Mucosa of descending colon (tissue), 3 donors: ENCODE results near the gene POC1A. TPM values are rescaled to one million over a fixed set of nuclear protein-coding genes. Genes with fewer than 3 reads are reported as not detected.
A peak's percentile ranks its signal among the peaks of the same experiment; 100 is the strongest.

ENCODE experiments used
- ATAC-seq: fragments of 200-7000 bp; cut with Tn5 transposase; one replicate; pipeline ENCODE4 v1.9.1; 2020; ENCODE audit warnings: mild to moderate bottlenecking, moderate library complexity
- DNase-seq, 3 donors: peaks; one replicate each; pipeline ENCODE4 v3.0.0-alpha.2; 2020
- H3K36me3 ChIP-seq: fragments of 200-600 bp; one replicate; pipeline ENCODE4 v1.8.0; 2021; ENCODE audit warnings: low read depth, mild to moderate bottlenecking
- H3K4me1 ChIP-seq: fragments of 200-600 bp; one replicate; pipeline ENCODE4 v1.8.0; 2021; ENCODE audit warnings: low read depth, mild to moderate bottlenecking
- H3K4me3 ChIP-seq: fragments of 200-600 bp; one replicate; pipeline ENCODE4 v1.8.0; 2021; ENCODE audit warnings: mild to moderate bottlenecking
- H3K9me3 ChIP-seq: fragments of 200-600 bp; one replicate; pipeline ENCODE4 v1.8.0; 2021; ENCODE audit warnings: mild to moderate bottlenecking
- intact Hi-C, 2 donors: fragments of 100-400 bp; cut with DNase I in 1 of 2; cut with micrococcal nuclease in 1 of 2; formaldehyde crosslinking; loops; one replicate each; pipeline versions ENCODE4 v1.11.0 to v1.11.1; 2022; cut with DNase I, micrococcal nuclease
- total RNA-seq, 3 donors: library from RNA; stranded (reverse); fragmentation: NEBNext Ultra II Directional in 2 of 3; extraction: Animal tissue kit (Norgen Biotek cat#: 25700) in 2 of 3; gene quantifications; one replicate each; pipeline versions ENCODE4 v1.2.1 to v1.2.4, GENCODE V29; 2021 to 2023
- TF ChIP-seq, protein P1 (sequence below): fragments of 200-600 bp; IDR thresholded peaks from one replicate; pipeline ENCODE4 v1.8.0; 2022; ENCODE audit warnings: antibody characterized with exemption, mild to moderate bottlenecking
- donor health status: DM: no; HTN: no; CAD: no; lungs with moderate emphysema.
- donor health status: DM: no; HTN: no; CAD: no.
- donor health status: DM: no; HTN: yes; CAD: no.

POC1A gene
- total RNA-seq, 3 donors from 2014 or later: 2.9 to 12.1 (median 7.7) TPM

DNA sequence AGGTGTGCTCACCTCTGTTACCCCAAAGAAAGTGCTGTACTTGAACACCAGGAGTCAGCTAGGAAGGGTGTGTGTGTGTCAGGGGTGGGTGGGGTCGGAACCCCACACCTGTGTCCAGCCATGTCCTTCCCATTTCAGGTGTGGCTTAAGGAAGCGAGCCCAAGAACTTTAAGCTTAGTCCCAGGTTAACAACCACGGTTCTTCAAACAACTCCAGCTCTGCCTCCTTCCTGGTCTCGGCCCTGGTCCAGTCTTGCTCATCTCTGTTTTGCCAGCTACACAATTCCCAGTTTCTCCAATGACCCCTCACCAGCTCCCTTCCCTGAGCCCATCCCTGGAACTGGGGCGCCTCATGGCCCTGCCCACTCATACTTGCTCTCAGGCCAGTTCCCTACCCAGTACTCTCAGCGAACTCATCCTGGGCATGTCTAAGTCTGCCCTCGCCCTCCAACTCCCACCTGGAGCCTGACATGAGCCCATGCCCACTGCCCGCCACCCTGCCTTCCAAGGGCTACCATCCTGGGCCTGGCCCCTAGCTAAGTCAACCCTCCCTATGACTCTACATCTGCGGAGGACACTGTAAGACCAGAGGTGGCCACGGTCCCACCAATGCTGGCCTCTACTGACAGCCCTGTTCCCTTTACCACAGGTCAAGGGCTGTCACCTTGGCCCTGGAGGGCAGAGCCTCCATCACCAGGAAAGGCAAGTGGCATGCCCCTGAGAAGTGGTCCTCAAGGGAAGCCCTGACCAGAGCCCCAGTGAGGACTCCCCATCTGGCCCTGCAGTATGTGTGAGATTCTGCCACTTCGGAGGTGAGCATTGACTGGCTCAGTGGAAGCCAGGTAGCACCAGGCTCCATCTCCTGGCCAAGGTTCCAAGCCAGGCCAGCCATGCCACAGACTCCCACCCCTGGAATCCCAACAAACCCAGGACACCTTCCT is 9.2 kb downstream of the POC1A start:
- ATAC-seq (peak; percentile 42), DNase-seq (no peak)
- intact Hi-C loops: loop anchor here (5.0 kb wide), 1 partner anchor 143 kb away; no protein-coding TSS in a partner anchor
- H3K9me3 ChIP-seq: no peaks in the 10 kb centered on the region
- TF ChIP-seq, protein P1, sequence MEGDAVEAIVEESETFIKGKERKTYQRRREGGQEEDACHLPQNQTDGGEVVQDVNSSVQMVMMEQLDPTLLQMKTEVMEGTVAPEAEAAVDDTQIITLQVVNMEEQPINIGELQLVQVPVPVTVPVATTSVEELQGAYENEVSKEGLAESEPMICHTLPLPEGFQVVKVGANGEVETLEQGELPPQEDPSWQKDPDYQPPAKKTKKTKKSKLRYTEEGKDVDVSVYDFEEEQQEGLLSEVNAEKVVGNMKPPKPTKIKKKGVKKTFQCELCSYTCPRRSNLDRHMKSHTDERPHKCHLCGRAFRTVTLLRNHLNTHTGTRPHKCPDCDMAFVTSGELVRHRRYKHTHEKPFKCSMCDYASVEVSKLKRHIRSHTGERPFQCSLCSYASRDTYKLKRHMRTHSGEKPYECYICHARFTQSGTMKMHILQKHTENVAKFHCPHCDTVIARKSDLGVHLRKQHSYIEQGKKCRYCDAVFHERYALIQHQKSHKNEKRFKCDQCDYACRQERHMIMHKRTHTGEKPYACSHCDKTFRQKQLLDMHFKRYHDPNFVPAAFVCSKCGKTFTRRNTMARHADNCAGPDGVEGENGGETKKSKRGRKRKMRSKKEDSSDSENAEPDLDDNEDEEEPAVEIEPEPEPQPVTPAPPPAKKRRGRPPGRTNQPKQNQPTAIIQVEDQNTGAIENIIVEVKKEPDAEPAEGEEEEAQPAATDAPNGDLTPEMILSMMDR: no peak
- no peaks in the 10 kb centered on the region for H3K4me1 ChIP-seq
- H3K4me3 ChIP-seq: no peak overlapping the region
- H3K36me3 ChIP-seq: no peaks in the 10 kb centered on the region

DNA sequence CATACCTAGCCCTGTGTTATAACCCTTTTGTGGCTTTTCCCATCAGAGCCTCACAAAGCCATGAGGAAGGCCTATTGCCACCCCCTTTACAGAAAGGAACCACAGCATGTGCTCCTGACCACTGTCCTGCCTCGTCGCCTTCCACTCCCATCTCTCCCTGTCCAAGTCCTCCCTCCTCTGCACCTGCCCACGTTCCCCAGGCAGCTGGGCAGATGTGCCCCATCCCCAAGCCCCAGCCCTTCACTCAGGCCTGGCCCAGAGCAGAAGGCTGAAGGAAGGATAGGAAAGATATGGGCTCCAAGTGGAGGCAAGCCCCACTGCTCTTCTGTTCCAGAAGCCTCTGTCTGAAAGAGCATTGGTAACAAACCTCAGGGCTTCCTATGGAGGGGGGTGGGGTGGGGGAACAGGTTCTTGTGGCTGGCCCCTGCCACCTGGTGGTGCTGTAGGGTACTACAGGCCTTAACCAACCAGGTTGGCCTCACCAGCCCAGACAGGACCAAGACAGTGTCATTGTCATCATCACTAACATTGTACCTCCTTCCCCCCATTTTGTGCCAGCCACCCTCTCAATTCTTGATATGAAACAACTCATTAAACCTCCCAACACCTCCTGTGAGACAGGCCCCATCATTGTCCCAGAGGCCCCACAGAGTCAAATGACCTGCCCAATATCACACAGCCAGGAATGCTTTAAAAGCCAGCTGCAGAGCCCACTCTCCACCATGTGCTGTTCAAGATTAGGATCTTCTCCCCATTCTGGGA is 10.0 kb downstream of the POC1A start:
- TF ChIP-seq, protein P1: peak; percentile 92
- intact Hi-C loops: loop anchor here (5.0 kb wide), 1 partner anchor 142 kb away; no protein-coding TSS in a partner anchor
- DNase-seq (peak; percentile 77 to 96 (median 83)), ATAC-seq (peak; percentile 96)
- no peak overlapping the region for H3K4me3 ChIP-seq
- no peaks in the 10 kb centered on the region for H3K4me1 ChIP-seq
- no peaks in the 10 kb centered on the region for H3K36me3 ChIP-seq
- H3K9me3 ChIP-seq: no peaks in the 10 kb centered on the region

DNA sequence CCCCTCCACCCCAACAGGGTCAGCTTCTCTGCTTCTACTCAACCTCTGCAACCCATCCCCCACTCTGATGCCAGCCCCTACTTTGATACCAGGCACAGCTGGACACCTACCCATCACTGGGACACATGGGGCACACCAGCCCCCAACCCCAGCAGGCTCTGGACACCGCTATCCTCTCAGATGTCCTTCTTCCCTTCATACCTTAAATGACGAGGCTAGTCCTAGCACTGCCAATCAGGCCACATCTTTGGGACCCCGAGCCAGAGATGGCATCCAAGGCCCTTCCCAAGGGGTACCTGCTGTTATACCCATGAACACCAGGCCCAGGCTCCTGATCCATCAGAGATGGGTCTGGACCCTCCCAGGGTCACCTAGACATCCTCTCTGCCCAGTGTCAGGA is 10.6 kb downstream of the POC1A start:
- TF ChIP-seq, protein P1: no peak
- ATAC-seq: no peak

DNA sequence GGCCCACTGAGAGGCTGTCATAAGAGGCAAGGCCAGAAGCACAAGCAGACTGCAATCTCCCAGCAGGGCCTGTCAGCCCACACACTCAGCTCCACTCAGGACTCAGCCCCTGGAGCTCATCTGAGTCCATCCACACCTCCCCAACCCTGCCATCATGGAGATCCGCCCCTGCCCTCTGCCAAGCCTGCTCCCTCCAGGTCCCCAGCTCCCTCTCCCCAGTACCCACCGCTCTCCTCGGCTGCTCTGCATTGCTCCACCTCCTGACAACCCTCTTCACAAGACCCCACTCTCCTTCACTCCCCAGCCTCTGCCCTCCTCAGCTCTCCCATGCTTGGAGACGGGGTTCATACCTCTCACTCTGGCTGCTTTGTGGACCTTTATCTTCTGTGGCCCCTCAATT is 11.1 kb downstream of the POC1A start:
- intact Hi-C loops: loop anchor here (5.0 kb wide), 1 partner anchor 141 kb away; no protein-coding TSS in a partner anchor
- no peak for ATAC-seq

More for the DNA sequence above, 10.6 kb downstream of the POC1A start:
- Histone ChIP-seq H3K36me3 (no peaks in the 10 kb centered on the region), H3K9me3 (no peaks in the 10 kb centered on the region), H3K4me3 (no peak overlapping the region), H3K4me1 (no peaks in the 10 kb centered on the region)
- DNase-seq: peak in 1 of 3 donors; percentile 16
- intact Hi-C loops: loop anchor here (5.0 kb wide), 1 partner anchor 141 kb away; no protein-coding TSS in a partner anchor

DNA sequence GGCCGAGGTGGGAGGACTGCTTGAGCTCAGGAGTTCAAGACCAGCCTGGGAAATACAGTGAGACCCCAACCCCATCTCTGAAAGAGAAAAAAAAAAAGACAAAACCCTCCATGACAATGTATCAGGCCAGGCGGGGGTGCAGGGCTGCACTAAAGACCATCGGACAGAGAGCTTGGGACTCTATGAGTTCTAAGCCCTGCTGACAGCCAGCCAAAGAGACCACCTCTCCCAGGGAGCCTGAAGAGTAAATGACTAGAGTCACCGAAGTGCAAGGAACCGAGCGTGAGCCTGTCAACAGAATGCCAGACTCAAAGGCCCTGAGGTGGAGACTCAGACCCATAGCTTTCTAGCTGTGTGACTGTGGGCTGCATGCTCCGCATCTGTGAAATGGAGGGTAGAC is 12.5 kb downstream of the POC1A start:
- Histone ChIP-seq H3K36me3 (no peaks in the 10 kb centered on the region), H3K9me3 (no peaks in the 10 kb centered on the region), H3K4me1 (no peaks in the 10 kb centered on the region), H3K4me3 (no peak overlapping the region)
- intact Hi-C loops: loop anchor here (5.0 kb wide), 1 partner anchor 139 kb away; no protein-coding TSS in a partner anchor
- no peak for DNase-seq
- ATAC-seq: no peak
- TF ChIP-seq, protein P1: no peak

More for the DNA sequence above, 11.1 kb downstream of the POC1A start:
- TF ChIP-seq, protein P1: no peak
- no peaks in the 10 kb centered on the region for H3K9me3 ChIP-seq
- peak in 1 of 3 donors; percentile 13 for DNase-seq
- H3K36me3 ChIP-seq: no peaks in the 10 kb centered on the region
- no peaks in the 10 kb centered on the region for H3K4me1 ChIP-seq
- no peak overlapping the region for H3K4me3 ChIP-seq
